Esophagus mucosa (tissue), 1 donor: ENCODE data around the gene HBA2. TPM values are rescaled to one million over a fixed set of nuclear protein-coding genes. Genes with fewer than 3 reads are reported as not detected.

Source experiments
- ATAC-seq: fragments of 200-7000 bp; cut with Tn5 transposase; one replicate; pipeline ENCODE4 v1.9.1; 2020
- total RNA-seq: library from RNA; stranded (reverse); gene quantifications from one replicate; pipeline ENCODE4 v1.2.4, GENCODE V29; 2023
- donor health status: DM: yes; HTN: yes; CAD: no.

HBA2 gene
- total RNA-seq, 1 donor from 2014 or later: 8.2 TPM

GRCh38 chr16:176006-176405 is 3.3 kb downstream of the HBA2 start:
- ATAC-seq: peak; percentile 2

- peak; percentile 42 for ATAC-seq
These were observed 4.1 kb downstream of the HBA2 start, which contains the start of gene HBA1 for GRCh38 chr16:176477-177382. Gene HBA1, plus strand, starts transcription at chr16:176680. Its CDS starts 37 bp downstream, at chr16:176717.

- no peak for ATAC-seq
These were observed 4.7 kb downstream of the HBA2 start for GRCh38 chr16:177394-177822.

GRCh38 chr16:177981-178667 is 5.4 kb downstream of the HBA2 start:
- ATAC-seq: no peak

GRCh38 chr16:178668-179015 is 6.0 kb downstream of the HBA2 start:
- ATAC-seq: no peak

- no peak for ATAC-seq
These were observed 6.8 kb downstream of the HBA2 start for GRCh38 chr16:179211-180092.

- no peak for ATAC-seq
These were observed 7.5 kb downstream of the HBA2 start, which contains the start of gene HBQ1 for GRCh38 chr16:180101-180675. Gene HBQ1, plus strand, starts transcription at chr16:180459. Its CDS starts 28 bp downstream, at chr16:180487.

- ATAC-seq: peak; percentile 90
These were observed 8.2 kb downstream of the HBA2 start for GRCh38 chr16:180681-181564.

- ATAC-seq: no peak
These were observed 8.9 kb downstream of the HBA2 start for GRCh38 chr16:181565-182021.

GRCh38 chr16:183005-183404 is 10.3 kb downstream of the HBA2 start:
- ATAC-seq: no peak

GRCh38 chr16:185213-185612 is 12.5 kb downstream of the HBA2 start:
- no peak for ATAC-seq

GRCh38 chr16:185691-186090 is 13.0 kb downstream of the HBA2 start:
- ATAC-seq: no peak

- no peak for ATAC-seq
These were observed 14.7 kb downstream of the HBA2 start for GRCh38 chr16:187330-187729.

GRCh38 chr16:188674-189073 is 16.0 kb downstream of the HBA2 start:
- no peak for ATAC-seq

- peak; percentile 15 for ATAC-seq
These were observed 17.0 kb downstream of the HBA2 start for GRCh38 chr16:189604-190186.

- no peak for ATAC-seq
These were observed 19.2 kb downstream of the HBA2 start for GRCh38 chr16:191831-192230.

GRCh38 chr16:192686-193085 is 20.0 kb downstream of the HBA2 start:
- no peak for ATAC-seq

GRCh38 chr16:193441-193840 is 20.8 kb downstream of the HBA2 start:
- no peak for ATAC-seq

- no peak for ATAC-seq
These were observed 21.8 kb downstream of the HBA2 start for GRCh38 chr16:194516-194915.

- ATAC-seq: no peak
These were observed 27.7 kb downstream of the HBA2 start for GRCh38 chr16:200388-200787.

GRCh38 chr16:203246-203645 is 30.6 kb downstream of the HBA2 start:
- peak; percentile 33 for ATAC-seq
